Fibroblast of lung (primary cell): Measurements from ENCODE around the gene E2F1. TPM values are rescaled to one million over a fixed set of nuclear protein-coding genes. Genes with fewer than 3 reads are reported as not detected.

Experiments used
- DNase-seq, 2 donors: peaks; one replicate each; pipeline versions ENCODE4 v3.0.0 to v3.0.0-alpha.2; 2010; ENCODE audit warnings: low read depth in 2 of 2
- H2AFZ ChIP-seq: 2 replicates; pipeline ENCODE4 v1.5.1; 2012; ENCODE audit warnings: low read length, control low read depth, inconsistent platforms
- H3K27ac ChIP-seq: 2 replicates; pipeline ENCODE4 v1.5.1; 2011; ENCODE audit warnings: low read length, control low read depth; ENCODE audit not compliant: insufficient read depth
- H3K27me3 ChIP-seq: 2 replicates; pipeline ENCODE4 v1.5.1; 2011; ENCODE audit warnings: mild to moderate bottlenecking, low read length; ENCODE audit not compliant: control insufficient read depth, insufficient read depth
- H3K36me3 ChIP-seq: 2 replicates; pipeline ENCODE4 v1.5.1; 2011; ENCODE audit warnings: low read length; ENCODE audit not compliant: control insufficient read depth, insufficient read depth
- H3K4me1 ChIP-seq: 2 replicates; pipeline ENCODE4 v1.5.1; 2011; ENCODE audit warnings: low read length; ENCODE audit not compliant: control insufficient read depth, insufficient read depth; ENCODE audit errors: extremely low read depth
- H3K4me2 ChIP-seq: 2 replicates; pipeline ENCODE4 v1.5.1; 2011; ENCODE audit warnings: low read length, control low read depth; ENCODE audit not compliant: insufficient read depth; ENCODE audit errors: extremely low read depth
- H3K4me3 ChIP-seq, 4 experiments: fragments of 200-600 bp in 1 of 4; sonication (generic) in 1 of 4; replicated peaks in 1 of 4; 2 replicates each; pipeline ENCODE4 v1.5.1; 2011 to 2016; ENCODE audit warnings: low read length in 4 of 4, low read depth in 3 of 4, mild to moderate bottlenecking in 3 of 4, control low read depth in 2 of 4, inconsistent platforms in 1 of 4, mixed read lengths in 1 of 4; ENCODE audit not compliant: insufficient read depth in 1 of 4; ENCODE audit errors: control extremely low read depth in 1 of 4
- H3K79me2 ChIP-seq: 2 replicates; pipeline ENCODE4 v1.5.1; 2012; ENCODE audit warnings: mild to moderate bottlenecking, low read length, inconsistent platforms; ENCODE audit not compliant: control insufficient read depth, insufficient read depth
- H3K9ac ChIP-seq: 2 replicates; pipeline ENCODE4 v1.5.1; 2011; ENCODE audit warnings: mild to moderate bottlenecking, low read length, control low read depth; ENCODE audit not compliant: insufficient read depth
- H3K9me3 ChIP-seq: 2 replicates; pipeline ENCODE4 v1.5.1; 2012; ENCODE audit warnings: low read depth, low read length; ENCODE audit not compliant: control insufficient read depth, insufficient read depth
- H4K20me1 ChIP-seq: 2 replicates; pipeline ENCODE4 v1.5.1; 2011; ENCODE audit warnings: low read length; ENCODE audit not compliant: control insufficient read depth, insufficient read depth; ENCODE audit errors: extremely low read depth
- EZH2 ChIP-seq: IDR thresholded peaks from 2 replicates; pipeline ENCODE4 v1.5.1; 2012; ENCODE audit warnings: low read length, control low read depth, mild to moderate bottlenecking; ENCODE audit errors: missing control alignments
- polyA plus RNA-seq, 2 donors: library from polyadenylated mRNA; depleted of rRNA in 1 of 2; stranded (reverse) in 1 of 2; unstranded in 1 of 2; fragments of >200 nt; gene quantifications; 2 replicates each; pipeline ENCODE4 v1.2.1, GENCODE V29; 2011 to 2012; ENCODE audit warnings: missing spikeins in 1 of 2
- total RNA-seq: library from RNA; depleted of rRNA; stranded (reverse); fragments of >200 nt; gene quantifications from 2 replicates; pipeline ENCODE4 v1.2.1, GENCODE V29; 2014
- TF ChIP-seq, protein P1 (sequence below), 2 donors: IDR thresholded peaks in 1 of 2; conservative IDR thresholded peaks in 1 of 2; 1 replicate in 1 of 2; 2 replicates in 1 of 2; pipeline ENCODE4 v1.5.1; 2011 to 2012; ENCODE audit warnings: low read length in 2 of 2, control low read depth in 1 of 2, inconsistent platforms in 1 of 2, low read depth in 1 of 2, mild to moderate bottlenecking in 1 of 2

Gene E2F1
- total and polyA plus RNA-seq, 2 donors (not counting 1 experiment from before 2014, with no cell fraction given), result 2.1 to 3.5 TPM

- peak overlapping the region in 3 of 4 experiments; percentile 44 to 67 (median 59) for H3K4me3 ChIP-seq
- H2AFZ ChIP-seq, result peak overlapping the region; percentile 65
- TF ChIP-seq EZH2, result no peak
- TF ChIP-seq, protein P1, sequence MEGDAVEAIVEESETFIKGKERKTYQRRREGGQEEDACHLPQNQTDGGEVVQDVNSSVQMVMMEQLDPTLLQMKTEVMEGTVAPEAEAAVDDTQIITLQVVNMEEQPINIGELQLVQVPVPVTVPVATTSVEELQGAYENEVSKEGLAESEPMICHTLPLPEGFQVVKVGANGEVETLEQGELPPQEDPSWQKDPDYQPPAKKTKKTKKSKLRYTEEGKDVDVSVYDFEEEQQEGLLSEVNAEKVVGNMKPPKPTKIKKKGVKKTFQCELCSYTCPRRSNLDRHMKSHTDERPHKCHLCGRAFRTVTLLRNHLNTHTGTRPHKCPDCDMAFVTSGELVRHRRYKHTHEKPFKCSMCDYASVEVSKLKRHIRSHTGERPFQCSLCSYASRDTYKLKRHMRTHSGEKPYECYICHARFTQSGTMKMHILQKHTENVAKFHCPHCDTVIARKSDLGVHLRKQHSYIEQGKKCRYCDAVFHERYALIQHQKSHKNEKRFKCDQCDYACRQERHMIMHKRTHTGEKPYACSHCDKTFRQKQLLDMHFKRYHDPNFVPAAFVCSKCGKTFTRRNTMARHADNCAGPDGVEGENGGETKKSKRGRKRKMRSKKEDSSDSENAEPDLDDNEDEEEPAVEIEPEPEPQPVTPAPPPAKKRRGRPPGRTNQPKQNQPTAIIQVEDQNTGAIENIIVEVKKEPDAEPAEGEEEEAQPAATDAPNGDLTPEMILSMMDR (conservative IDR thresholded peaks at IDR 0.05 in 1 of 2, IDR thresholded peaks at IDR 0.05 in 1 of 2; ENCODE audit: low read depth in 1 of 2, low read length in 2 of 2), result no peak
These were observed 1.5 kb downstream of the E2F1 start for GRCh38 chr20:33684533-33685327.

DNA sequence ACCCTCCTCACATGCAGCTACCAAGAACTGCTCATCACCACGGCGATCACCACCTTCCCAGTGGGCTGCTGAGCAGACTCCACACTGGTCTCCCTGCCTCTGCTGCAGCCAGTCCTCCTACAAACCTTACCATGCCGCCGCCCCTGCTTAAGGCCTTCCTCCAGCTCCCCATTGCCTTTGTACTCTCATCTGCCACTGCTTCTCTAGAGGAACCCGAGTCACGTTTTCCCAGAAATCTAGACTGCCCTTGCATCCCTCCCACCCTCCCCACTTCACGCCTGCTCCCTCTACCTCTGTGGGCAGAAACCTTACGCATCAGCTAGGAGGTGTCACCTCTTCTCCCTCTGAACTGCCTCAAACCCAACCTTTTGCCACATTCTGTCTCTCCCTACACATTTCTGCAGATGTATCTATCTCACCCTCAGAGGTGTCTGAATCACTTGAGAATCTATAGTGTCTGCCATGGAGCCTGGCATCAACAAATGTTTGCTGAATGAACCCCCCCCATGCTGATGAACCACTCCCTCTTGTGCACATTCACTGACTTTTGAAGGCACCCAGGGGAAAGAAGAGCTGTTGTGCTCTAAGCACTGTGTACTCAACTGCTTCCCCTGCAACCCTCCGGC is 4.3 kb downstream of the E2F1 start:
- no peak for DNase-seq
- H3K36me3 ChIP-seq, result no peaks in the 10 kb centered on the region
- H4K20me1 ChIP-seq, result no peaks in the 10 kb centered on the region
- peaks cover 8% of the 10 kb centered on the region for H3K4me1 ChIP-seq
- TF ChIP-seq EZH2, result no peak
- TF ChIP-seq, protein P1 (conservative IDR thresholded peaks at IDR 0.05 in 1 of 2, IDR thresholded peaks at IDR 0.05 in 1 of 2; ENCODE audit: low read depth in 1 of 2, low read length in 2 of 2), result no peak
- H3K27ac ChIP-seq, result no peak overlapping the region
- no peaks in the 10 kb centered on the region for H3K9me3 ChIP-seq
- H3K79me2 ChIP-seq, result peaks cover 14% of the 10 kb centered on the region
- no peak overlapping the region for H3K4me3 ChIP-seq
- no peak overlapping the region for H3K9ac ChIP-seq
- no peaks in the 10 kb centered on the region for H3K27me3 ChIP-seq
- H3K4me2 ChIP-seq, result no peak overlapping the region
- H2AFZ ChIP-seq, result no peak overlapping the region

More at GRCh38 chr20:33684533-33685327, 1.5 kb downstream of the E2F1 start:
- Histone ChIP-seq H3K4me1 (peaks cover 8% of the 10 kb centered on the region), H3K27ac (peak overlapping the region; percentile 61), H3K36me3 (no peaks in the 10 kb centered on the region), H3K4me2 (peak overlapping the region; percentile 97), H3K27me3 (no peaks in the 10 kb centered on the region), H3K79me2 (peaks cover 14% of the 10 kb centered on the region), H3K9me3 (no peaks in the 10 kb centered on the region), H4K20me1 (no peaks in the 10 kb centered on the region), H3K9ac (peak overlapping the region; percentile 53)
- no peak for DNase-seq

- H3K4me2 ChIP-seq, result no peak overlapping the region
- H3K9ac ChIP-seq, result no peak overlapping the region
- H2AFZ ChIP-seq, result no peak overlapping the region
- no peak for TF ChIP-seq EZH2
- TF ChIP-seq, protein P1 (conservative IDR thresholded peaks at IDR 0.05 in 1 of 2, IDR thresholded peaks at IDR 0.05 in 1 of 2; ENCODE audit: low read depth in 1 of 2, low read length in 2 of 2), result no peak
- H3K9me3 ChIP-seq, result no peaks in the 10 kb centered on the region
- DNase-seq, result no peak
- no peak overlapping the region for H3K4me3 ChIP-seq
- H3K27me3 ChIP-seq, result no peaks in the 10 kb centered on the region
- H3K4me1 ChIP-seq, result peaks cover 8% of the 10 kb centered on the region
- H3K36me3 ChIP-seq, result no peaks in the 10 kb centered on the region
- peaks cover 14% of the 10 kb centered on the region for H3K79me2 ChIP-seq
- H3K27ac ChIP-seq, result no peak overlapping the region
- no peaks in the 10 kb centered on the region for H4K20me1 ChIP-seq
These were observed 4.9 kb downstream of the E2F1 start for GRCh38 chr20:33681288-33681687.
